ENCODE measurements around the gene NIT2.
"Not testable (repeated sequence)": the region's sequence is repeated elsewhere in the genome, so short reads cannot be mapped to it uniquely, and the experiment has no call there.

The NIT2 gene

DNA sequence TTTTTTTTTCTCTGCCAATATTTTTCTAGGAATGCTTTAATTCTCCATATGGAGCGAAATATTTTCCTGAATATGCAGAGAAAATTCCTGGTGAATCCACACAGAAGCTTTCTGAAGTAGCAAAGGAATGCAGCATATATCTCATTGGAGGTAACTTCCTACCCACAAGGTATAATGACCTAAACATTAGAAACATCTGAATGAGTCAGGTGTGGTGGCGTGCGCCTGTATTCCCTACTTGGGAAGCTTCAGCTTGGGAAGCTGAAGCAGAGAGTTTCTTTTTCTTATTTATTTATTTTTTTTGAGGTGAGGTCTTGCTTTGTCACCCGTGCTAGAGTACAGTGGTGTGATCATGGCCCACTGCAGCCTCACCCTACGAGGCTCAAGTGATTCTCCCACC lies 5.2 kb downstream of the NIT2 start:
- no peak for TF ChIP-seq CTCF (IDR thresholded peaks at IDR 0.05; ENCODE audit: insufficient read depth, low read length, poor library complexity, severe bottlenecking)
- no peaks in the 10 kb centered on the region for H3K27me3 ChIP-seq (replicated peaks; ENCODE audit: control insufficient read depth, insufficient read depth, low read length)
- DNase-seq (ENCODE audit: extremely low read depth, insufficient read length): no peak
- H3K4me3 ChIP-seq (replicated peaks; ENCODE audit: low read depth, low read length): no peak overlapping the region
- peaks cover 4% of the 10 kb centered on the region for H3K36me3 ChIP-seq (ENCODE audit: control insufficient read depth, insufficient read depth, low read length)

GRCh38 chr3:100340527-100340926 lies 6.0 kb downstream of the NIT2 start:
- no peak for DNase-seq (ENCODE audit: extremely low read depth, insufficient read length)
- Histone ChIP-seq H3K4me3 (replicated peaks; ENCODE audit: low read depth, low read length) (no peak overlapping the region), H3K36me3 (ENCODE audit: control insufficient read depth, insufficient read depth, low read length) (peaks cover 4% of the 10 kb centered on the region), H3K27me3 (replicated peaks; ENCODE audit: control insufficient read depth, insufficient read depth, low read length) (no peaks in the 10 kb centered on the region)
- no peak for TF ChIP-seq CTCF (IDR thresholded peaks at IDR 0.05; ENCODE audit: insufficient read depth, low read length, poor library complexity, severe bottlenecking)

DNA sequence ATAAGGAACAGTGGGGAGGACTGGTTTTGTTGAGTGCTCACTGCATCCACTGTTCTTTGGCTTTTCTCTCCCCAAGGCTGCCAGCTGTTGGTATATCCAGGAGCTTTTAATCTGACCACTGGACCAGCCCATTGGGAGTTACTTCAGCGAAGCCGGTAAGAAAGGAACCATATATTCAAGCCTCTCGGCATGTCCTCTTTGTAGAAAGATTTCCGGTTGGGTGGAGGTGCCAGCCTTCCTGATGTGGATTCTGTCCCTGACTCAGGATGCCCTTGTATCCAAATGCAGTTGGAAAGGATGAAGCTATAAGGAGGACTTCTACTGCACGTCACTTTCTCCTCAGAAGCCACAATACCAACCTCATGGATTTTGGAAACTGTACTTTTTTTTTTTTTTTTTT lies 14.2 kb downstream of the NIT2 start:
- no peak for DNase-seq (ENCODE audit: extremely low read depth, insufficient read length)
- Histone ChIP-seq H3K36me3 (ENCODE audit: control insufficient read depth, insufficient read depth, low read length) (peaks cover 30% of the 10 kb centered on the region), H3K27me3 (replicated peaks; ENCODE audit: control insufficient read depth, insufficient read depth, low read length) (no peaks in the 10 kb centered on the region), H3K4me3 (replicated peaks; ENCODE audit: low read depth, low read length) (no peak overlapping the region)
- no peak for TF ChIP-seq CTCF (IDR thresholded peaks at IDR 0.05; ENCODE audit: insufficient read depth, low read length, poor library complexity, severe bottlenecking)

- not testable (repeated sequence) for H3K27me3 ChIP-seq (replicated peaks; ENCODE audit: control insufficient read depth, insufficient read depth, low read length); H3K4me3 ChIP-seq (replicated peaks; ENCODE audit: low read depth, low read length); DNase-seq (ENCODE audit: extremely low read depth, insufficient read length)
- peaks cover 27% of the 10 kb centered on the region for H3K36me3 ChIP-seq (ENCODE audit: control insufficient read depth, insufficient read depth, low read length)
These were observed 17.2 kb downstream of the NIT2 start for GRCh38 chr3:100351770-100352169.

- Histone ChIP-seq H3K36me3 (ENCODE audit: control insufficient read depth, insufficient read depth, low read length) (peaks cover 24% of the 10 kb centered on the region), H3K4me3 (replicated peaks; ENCODE audit: low read depth, low read length) (no peak overlapping the region), H3K27me3 (replicated peaks; ENCODE audit: control insufficient read depth, insufficient read depth, low read length) (no peaks in the 10 kb centered on the region)
- no peak for DNase-seq (ENCODE audit: extremely low read depth, insufficient read length)
- no peak for TF ChIP-seq CTCF (IDR thresholded peaks at IDR 0.05; ENCODE audit: insufficient read depth, low read length, poor library complexity, severe bottlenecking)
These were observed 18.0 kb downstream of the NIT2 start for GRCh38 chr3:100352296-100353231.

DNA sequence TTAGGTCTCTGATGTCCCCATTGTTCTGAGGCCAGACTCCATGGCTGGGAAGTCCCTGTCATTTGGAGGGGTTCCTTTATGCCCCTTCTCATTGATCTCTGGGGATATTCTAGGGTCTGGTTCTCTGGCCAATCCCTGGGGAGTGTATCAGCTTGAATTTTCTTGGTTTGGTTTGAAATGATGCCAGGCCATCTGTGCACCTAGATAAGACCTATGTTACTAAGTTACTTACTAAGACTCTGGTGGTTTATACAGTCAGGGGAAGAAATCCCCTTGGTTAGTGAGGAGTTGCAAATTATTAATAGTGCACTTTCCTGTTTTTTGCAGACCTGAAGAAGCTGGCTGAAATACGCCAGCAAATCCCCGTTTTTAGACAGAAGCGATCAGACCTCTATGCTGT lies 20.3 kb downstream of the NIT2 start:
- peaks cover 12% of the 10 kb centered on the region for H3K36me3 ChIP-seq (ENCODE audit: control insufficient read depth, insufficient read depth, low read length)
- no peak for DNase-seq (ENCODE audit: extremely low read depth, insufficient read length)
- H3K27me3 ChIP-seq (replicated peaks; ENCODE audit: control insufficient read depth, insufficient read depth, low read length): no peaks in the 10 kb centered on the region
- no peak for TF ChIP-seq CTCF (IDR thresholded peaks at IDR 0.05; ENCODE audit: insufficient read depth, low read length, poor library complexity, severe bottlenecking)
- H3K4me3 ChIP-seq (replicated peaks; ENCODE audit: low read depth, low read length): no peak overlapping the region

Measured in GM06990 (cell line).